HAP-1 (cell line): ENCODE data around the gene TRIM2.
A peak's percentile ranks its signal among the peaks of the same experiment; 100 is the strongest.
"Not testable (repeated sequence)": the region's sequence is repeated elsewhere in the genome, so short reads cannot be mapped to it uniquely, and the experiment has no call there.

Source experiments
- DNase-seq, 2 experiments: peaks; one replicate each; pipeline ENCODE4 v3.0.0-alpha.2; 2016 to 2020; ENCODE audit warnings: low spot score in 2 of 2
- H3K27me3 ChIP-seq: fragments of 250-450 bp; sonication (Bioruptor Pico); 2 replicates; pipeline ENCODE4 v1.5.1; 2020; ENCODE audit warnings: low read depth, mild to moderate bottlenecking, moderate library complexity
- H3K36me3 ChIP-seq: fragments of 250-450 bp; sonication (Bioruptor Pico); replicated peaks from 2 replicates; pipeline ENCODE4 v1.5.1; 2020; ENCODE audit warnings: mild to moderate bottlenecking
- H3K4me1 ChIP-seq: fragments of 250-450 bp; sonication (Bioruptor Pico); 2 replicates; pipeline ENCODE4 v1.5.1; 2020; ENCODE audit warnings: mild to moderate bottlenecking
- H3K4me3 ChIP-seq: fragments of 250-450 bp; sonication (Bioruptor Pico); 2 replicates; pipeline ENCODE4 v1.5.1; 2020; ENCODE audit warnings: mild to moderate bottlenecking, moderate library complexity
- H3K9me3 ChIP-seq: fragments of 250-450 bp; sonication (Bioruptor Pico); 2 replicates; pipeline ENCODE4 v1.5.1; 2020; ENCODE audit warnings: mild to moderate bottlenecking, moderate library complexity
- in situ Hi-C: fragments of 300-500 bp; cut with MboI; formaldehyde crosslinking; loops from 3 replicates; pipeline ENCODE4 v1.14.3; 2020; ENCODE audit warnings: low sequenced_read_pairs, inconsistent platforms, mixed read lengths

The TRIM2 gene

DNA sequence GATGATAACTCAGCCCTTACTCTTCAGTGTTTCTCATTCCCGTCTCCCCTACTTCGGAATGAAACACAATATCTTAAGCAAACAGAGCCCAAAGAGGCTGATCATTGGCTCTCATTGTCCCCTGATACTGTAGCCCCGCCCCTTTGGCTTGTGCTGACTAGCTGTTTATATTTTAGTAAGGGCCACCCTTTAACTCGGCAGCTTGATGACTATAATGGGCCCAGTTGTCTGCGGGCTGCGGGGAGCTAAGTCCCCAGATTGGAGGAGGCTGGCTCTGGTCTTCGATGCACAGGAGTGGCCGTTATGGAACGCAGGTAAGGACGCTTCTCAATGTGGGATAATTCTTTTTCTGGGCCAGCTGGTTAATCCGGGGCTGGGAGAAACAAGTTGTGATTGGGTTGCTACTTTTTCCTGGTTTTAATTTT is at the start of gene TRIM2:
Gene TRIM2, plus strand, starts transcription at position 197 of the 425 bp plus-strand sequence. Its CDS starts 88 bp downstream, at position 285.
- peak; percentile 93 for DNase-seq
- in situ Hi-C loops: no loop called here
- Histone ChIP-seq H3K4me3 (peak within 1 kb of the TSS; percentile 37), H3K27me3 (no peaks in the 10 kb centered on the region), H3K4me1 (peaks cover 44% of the 10 kb centered on the region), H3K9me3 (no peaks in the 10 kb centered on the region), H3K36me3 (no peaks in the 10 kb centered on the region)

DNA sequence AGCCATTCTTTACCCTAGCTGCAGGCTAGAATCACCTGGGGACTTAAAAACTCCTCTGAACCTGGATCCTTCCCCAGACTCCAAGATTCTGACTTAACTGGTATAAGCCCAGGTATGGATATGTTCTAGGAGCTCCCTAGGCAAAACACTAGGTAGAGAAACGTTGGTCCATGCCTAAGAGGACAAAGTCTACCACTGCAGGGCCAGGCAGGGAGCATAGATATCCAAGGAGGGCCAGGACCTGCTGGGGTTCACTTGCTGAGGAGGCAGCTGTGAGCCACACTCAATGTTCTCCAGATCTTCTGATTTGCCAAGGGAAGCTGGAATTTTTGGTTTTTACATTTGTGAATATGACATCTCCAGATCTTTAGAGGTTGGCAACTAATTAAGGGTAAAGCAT is 48.6 kb upstream of the TRIM2 start:
- no peak for DNase-seq
- Histone ChIP-seq H3K36me3 (no peaks in the 10 kb centered on the region), H3K9me3 (no peaks in the 10 kb centered on the region), H3K4me1 (peaks cover 55% of the 10 kb centered on the region), H3K27me3 (no peaks in the 10 kb centered on the region), H3K4me3 (no peak overlapping the region)
- in situ Hi-C loops: no loop called here

DNA sequence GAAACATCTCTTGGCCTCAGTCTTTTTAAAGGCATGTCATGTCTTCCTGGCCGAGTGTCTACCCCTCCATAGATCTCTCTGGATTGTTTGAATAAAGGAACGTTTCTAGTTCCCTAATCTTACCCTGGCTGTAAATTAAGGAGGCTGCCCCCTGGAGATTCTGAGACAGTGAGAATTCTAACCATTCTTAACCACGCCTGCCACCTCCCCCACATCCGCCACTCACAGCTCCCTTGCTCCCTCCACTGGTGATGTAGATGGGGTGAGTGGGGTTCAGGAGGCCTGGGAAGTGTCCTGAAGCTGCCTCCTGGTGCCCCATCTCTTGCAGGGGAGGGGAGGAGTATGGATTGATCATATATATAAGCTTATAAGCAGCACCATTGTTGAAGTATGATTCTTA is 48.0 kb upstream of the TRIM2 start:
- DNase-seq: peak; percentile 53 to 71
- no peak overlapping the region for H3K4me3 ChIP-seq
- H3K27me3 ChIP-seq: no peaks in the 10 kb centered on the region
- peaks cover 60% of the 10 kb centered on the region for H3K4me1 ChIP-seq
- in situ Hi-C loops: no loop called here
- H3K9me3 ChIP-seq: no peaks in the 10 kb centered on the region
- H3K36me3 ChIP-seq: no peaks in the 10 kb centered on the region

DNA sequence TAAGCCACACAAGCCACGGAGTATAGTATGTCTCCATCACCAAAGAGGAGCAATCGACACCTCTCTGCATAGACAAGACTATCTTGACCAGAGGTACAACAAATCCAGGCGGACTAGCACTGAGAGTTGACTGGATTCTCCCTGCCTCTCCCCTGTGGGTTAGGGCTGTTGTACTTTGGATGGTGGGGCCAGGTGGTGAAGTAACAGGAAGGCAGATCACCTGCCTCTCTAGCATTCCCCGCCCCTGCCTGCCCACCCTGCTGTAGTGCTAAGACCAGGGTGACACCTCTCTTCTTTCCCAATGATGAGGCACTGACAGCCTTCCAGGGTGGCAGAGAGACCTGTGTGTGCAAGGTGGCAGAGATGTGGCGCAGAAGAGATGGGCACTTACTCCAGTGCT is 47.5 kb upstream of the TRIM2 start:
- in situ Hi-C loops: no loop called here
- H3K4me3 ChIP-seq: no peak overlapping the region
- H3K27me3 ChIP-seq: no peaks in the 10 kb centered on the region
- H3K36me3 ChIP-seq: no peaks in the 10 kb centered on the region
- H3K4me1 ChIP-seq: peaks cover 62% of the 10 kb centered on the region
- DNase-seq: no peak
- H3K9me3 ChIP-seq: no peaks in the 10 kb centered on the region

DNA sequence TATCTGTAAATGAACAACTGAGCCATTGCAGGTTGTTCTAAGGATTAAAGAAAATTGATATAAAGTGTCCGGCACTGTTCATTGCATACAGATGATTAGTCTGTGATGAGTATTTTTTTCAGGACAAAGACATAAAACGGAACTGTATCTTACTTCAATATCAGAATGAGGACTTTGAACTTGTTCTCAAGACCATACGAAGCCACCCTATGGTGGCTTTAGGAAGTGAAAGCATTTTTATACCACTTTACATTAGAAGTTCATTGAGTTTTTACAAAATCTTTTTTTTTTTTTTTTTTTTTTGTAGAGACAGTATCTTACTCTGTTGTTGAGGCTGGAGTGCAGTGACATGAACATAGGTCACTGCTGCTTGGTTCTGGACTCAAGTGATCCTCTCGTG is 45.2 kb upstream of the TRIM2 start:
- H3K4me3 ChIP-seq: no peak overlapping the region
- H3K4me1 ChIP-seq: peaks cover 59% of the 10 kb centered on the region
- no peak for DNase-seq
- in situ Hi-C loops: no loop called here
- no peaks in the 10 kb centered on the region for H3K27me3 ChIP-seq
- H3K9me3 ChIP-seq: no peaks in the 10 kb centered on the region
- no peaks in the 10 kb centered on the region for H3K36me3 ChIP-seq

DNA sequence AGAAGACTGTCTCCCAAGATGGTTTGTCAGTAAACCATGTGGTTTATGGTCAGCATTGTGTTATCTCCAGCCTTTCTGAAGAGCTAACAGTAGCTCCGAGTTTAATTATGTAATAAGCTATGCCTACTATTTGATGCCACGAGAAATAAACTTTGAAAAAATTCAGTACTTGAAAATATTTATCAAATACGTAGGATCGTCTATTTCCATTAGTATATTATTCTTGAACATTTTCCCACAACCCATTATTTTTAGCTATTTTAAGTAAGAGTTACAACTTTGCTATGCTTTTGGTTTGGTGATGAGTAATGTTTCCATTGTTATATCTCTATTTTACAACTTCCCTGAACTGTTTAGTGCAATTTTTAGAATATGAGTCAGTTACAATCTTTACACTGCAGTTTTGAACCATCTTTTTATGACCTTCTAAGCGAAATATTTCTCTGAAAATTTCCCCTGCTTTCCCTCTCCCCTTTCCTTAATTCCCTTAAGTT is 44.5 kb upstream of the TRIM2 start:
- Histone ChIP-seq H3K27me3 (no peaks in the 10 kb centered on the region), H3K9me3 (no peaks in the 10 kb centered on the region), H3K4me3 (no peak overlapping the region), H3K4me1 (peaks cover 57% of the 10 kb centered on the region), H3K36me3 (no peaks in the 10 kb centered on the region)
- DNase-seq: no peak
- in situ Hi-C loops: no loop called here

DNA sequence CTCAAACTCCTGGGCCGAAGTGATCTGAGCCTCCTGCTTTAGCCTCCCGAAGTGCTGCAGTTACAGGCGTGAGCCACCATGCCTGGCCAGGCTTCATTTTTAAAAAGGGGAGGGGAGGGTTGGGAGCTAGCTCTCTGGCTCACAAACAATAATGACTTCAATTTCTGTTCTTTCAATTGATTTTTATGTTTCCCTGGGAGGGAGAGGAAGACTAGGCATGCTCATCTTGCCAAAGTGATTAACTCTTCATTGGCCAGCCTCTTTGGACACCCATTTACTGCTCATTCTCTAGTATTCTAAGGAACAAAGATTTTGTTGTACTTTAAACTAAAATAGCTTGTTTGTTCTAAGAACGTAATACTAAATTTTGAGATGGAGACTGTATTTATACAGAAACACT is 43.4 kb upstream of the TRIM2 start:
- H3K36me3 ChIP-seq: no peaks in the 10 kb centered on the region
- no peak overlapping the region for H3K4me3 ChIP-seq
- H3K4me1 ChIP-seq: peaks cover 55% of the 10 kb centered on the region
- H3K27me3 ChIP-seq: no peaks in the 10 kb centered on the region
- in situ Hi-C loops: no loop called here
- H3K9me3 ChIP-seq: no peaks in the 10 kb centered on the region
- DNase-seq: peak; percentile 31 to 55

DNA sequence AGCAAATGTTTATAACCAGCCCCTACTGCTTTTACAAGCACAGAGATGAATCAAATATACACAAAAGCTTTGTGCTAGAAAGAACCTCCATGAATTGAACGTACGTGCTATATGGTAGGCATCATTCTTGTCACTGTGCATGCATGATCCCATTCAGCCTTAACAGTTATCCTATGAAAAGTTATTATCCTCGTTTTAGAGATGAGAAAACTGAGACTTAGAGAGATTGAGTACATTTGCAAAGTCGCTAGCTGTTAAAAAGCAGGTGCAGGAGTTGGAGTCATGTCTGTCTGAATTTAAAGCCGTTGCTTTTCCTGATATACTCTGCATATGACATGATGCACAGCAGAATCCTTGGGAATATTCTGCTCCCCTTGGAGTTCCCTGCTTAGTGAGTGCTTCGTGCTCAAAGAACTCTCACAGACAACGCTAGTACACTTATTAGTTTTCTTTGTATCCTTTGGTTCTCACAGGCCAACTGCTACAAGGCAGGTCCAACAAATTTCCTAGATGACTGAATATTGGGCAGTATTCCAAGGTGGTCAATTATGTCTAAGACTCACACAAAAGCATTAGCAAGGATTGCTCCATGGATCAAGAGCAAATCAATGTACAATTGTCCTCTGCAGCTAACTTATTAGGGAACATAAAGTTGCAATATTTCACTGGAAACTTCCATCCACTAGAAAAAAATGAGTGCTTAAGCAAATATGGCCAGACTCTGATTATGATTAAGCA is 42.8 kb upstream of the TRIM2 start:
- no peaks in the 10 kb centered on the region for H3K27me3 ChIP-seq
- in situ Hi-C loops: no loop called here
- no peaks in the 10 kb centered on the region for H3K36me3 ChIP-seq
- H3K9me3 ChIP-seq: no peaks in the 10 kb centered on the region
- peak; percentile 29 to 75 for DNase-seq
- H3K4me3 ChIP-seq: no peak overlapping the region
- H3K4me1 ChIP-seq: peaks cover 49% of the 10 kb centered on the region

DNA sequence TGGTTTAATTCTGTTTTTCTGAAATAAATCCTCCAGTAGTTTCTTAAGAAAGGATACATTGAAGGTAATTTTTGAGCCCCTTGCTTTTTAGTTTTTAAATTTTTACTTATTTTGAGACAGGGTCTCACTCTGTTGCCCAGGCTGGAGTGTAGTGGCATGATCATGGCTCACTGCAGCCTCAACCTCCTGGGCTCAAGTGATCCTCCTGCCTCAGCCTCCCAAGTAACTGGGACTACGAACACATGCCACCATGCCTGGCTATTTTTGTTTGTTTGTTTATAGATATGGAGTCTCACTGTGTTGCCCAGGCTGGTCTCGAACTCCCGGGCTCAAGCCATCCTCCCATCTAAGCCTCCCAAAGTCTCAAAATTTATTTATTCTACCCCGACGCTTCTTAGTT is 39.0 kb upstream of the TRIM2 start:
- DNase-seq, H3K36me3 ChIP-seq, H3K4me3 ChIP-seq, H3K27me3 ChIP-seq, H3K9me3 ChIP-seq, in situ Hi-C loops: not testable (repeated sequence)
- peaks cover 46% of the 10 kb centered on the region for H3K4me1 ChIP-seq

DNA sequence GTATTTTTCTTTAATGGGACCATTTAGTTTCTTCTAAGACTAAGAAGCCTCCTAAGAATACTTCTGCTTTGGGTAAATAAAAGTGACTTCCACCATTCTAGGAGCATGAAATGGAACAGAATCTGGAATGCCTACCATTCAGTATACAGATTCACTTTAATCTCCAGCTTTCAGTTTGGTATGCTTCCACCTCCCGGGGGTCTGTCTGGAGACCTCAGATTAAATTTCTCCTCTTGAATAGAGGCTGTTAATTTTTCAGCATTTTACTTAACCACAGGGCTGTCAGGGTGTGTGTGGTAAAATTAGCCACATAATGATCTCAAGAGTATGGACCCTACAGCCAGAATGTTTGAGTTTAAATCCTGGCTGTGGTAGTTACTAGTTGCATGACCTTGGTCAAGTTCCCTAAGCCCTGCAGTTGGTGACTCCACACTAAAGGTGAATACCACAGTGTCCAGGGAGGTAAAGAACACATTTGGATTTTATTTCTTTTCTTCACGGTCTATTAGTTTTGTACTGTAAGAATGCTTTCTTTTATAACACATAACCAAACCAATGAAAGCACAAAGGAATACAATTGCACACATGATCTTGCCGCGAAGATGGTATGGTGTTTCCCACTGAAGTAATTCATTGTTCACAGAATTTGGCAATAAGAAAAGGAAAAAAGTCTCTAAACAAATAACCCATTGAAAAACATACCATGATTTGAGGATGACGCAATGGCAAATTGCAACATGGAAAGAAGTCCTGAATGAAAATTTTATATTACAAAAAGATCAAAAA is 37.3 kb upstream of the TRIM2 start:
- Histone ChIP-seq H3K36me3 (no peaks in the 10 kb centered on the region), H3K4me1 (peaks cover 29% of the 10 kb centered on the region), H3K27me3 (no peaks in the 10 kb centered on the region), H3K9me3 (no peaks in the 10 kb centered on the region), H3K4me3 (no peak overlapping the region)
- in situ Hi-C loops: no loop called here
- peak in 1 of 2 experiments; percentile 8 for DNase-seq

DNA sequence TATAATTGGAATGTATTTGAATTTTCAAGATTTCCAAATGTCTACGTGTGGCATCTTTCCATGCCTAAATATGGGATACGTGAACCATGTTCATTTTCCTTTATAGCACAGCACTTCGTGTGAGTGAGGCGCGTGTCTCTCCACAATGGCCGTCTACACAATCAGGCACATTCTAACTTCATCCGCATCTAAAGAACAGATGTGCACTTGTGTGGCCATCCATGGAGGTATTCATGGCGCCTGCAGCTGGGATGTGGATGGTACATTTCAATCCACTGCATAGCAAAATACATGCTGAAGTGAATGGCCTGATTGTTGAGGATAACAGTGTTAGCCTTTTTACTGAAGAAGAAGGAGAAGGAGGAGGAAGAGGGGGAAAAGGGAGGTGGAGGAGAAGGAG is 34.5 kb upstream of the TRIM2 start:
- in situ Hi-C loops: no loop called here
- DNase-seq: no peak
- Histone ChIP-seq H3K27me3 (no peaks in the 10 kb centered on the region), H3K36me3 (no peaks in the 10 kb centered on the region), H3K9me3 (no peaks in the 10 kb centered on the region), H3K4me1 (peaks cover 14% of the 10 kb centered on the region), H3K4me3 (no peak overlapping the region)

DNA sequence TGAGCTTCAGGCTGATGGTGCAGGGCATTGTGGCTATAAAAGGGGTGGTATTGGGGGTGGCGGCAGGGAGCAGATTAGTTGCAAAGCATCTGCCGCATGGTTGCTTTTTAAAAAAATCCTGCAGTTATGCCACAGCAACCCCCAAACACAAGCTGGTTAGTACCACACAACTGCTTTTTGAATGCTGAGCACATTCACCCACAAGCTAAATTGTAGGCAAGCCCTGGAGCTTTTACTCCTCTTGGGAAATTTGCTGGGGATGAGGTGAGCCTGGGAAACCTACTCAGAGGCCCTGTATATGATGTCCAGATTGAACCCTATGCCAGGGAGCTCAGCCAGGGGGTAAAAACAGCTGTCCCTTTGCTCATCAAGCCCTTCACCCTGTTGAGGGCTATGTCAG is 33.8 kb upstream of the TRIM2 start:
- H3K27me3 ChIP-seq: no peaks in the 10 kb centered on the region
- peaks cover 14% of the 10 kb centered on the region for H3K4me1 ChIP-seq
- DNase-seq: peak in 1 of 2 experiments; percentile 2
- H3K9me3 ChIP-seq: no peaks in the 10 kb centered on the region
- H3K36me3 ChIP-seq: no peaks in the 10 kb centered on the region
- in situ Hi-C loops: no loop called here
- H3K4me3 ChIP-seq: no peak overlapping the region

DNA sequence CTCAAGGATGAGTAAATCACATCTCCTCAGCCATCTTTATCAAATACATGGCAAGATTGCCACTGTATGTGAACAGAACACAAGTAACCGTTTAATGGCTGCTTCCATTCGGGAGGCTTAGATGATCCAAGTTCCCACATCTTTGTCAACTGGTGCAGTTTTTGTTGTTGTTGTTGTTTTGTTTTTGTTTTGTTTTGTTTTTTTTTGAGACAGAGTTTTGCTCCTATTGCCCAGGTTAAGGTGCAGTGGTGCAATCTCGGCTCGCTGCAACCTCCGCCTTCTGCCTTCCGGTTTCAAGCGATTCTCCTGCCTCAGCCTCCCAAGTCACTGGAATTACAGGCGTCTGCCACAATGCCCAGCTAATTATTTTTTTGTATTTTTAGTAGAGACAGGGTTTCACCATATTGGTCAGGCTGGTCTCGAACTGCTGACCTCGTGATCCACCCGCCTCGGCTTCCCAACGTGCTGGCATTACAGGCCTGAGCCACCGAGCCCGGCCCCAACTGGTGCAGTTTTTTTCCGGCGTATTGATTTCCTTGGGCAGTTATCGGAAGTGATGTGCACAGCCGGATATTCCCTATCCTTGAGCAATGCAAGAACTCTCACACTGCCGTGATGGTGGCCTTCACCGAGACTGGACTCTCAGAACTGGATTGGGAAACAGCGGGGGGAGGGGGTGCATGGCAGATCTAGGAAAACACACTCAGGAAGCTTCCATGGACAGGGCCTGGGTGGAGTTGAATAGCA is 29.2 kb upstream of the TRIM2 start:
- in situ Hi-C loops: no loop called here
- Histone ChIP-seq H3K27me3 (no peaks in the 10 kb centered on the region), H3K4me3 (no peak overlapping the region), H3K36me3 (no peaks in the 10 kb centered on the region), H3K9me3 (no peaks in the 10 kb centered on the region), H3K4me1 (no peaks in the 10 kb centered on the region; the same call in 1 of the 2 replicates)
- DNase-seq: no peak

DNA sequence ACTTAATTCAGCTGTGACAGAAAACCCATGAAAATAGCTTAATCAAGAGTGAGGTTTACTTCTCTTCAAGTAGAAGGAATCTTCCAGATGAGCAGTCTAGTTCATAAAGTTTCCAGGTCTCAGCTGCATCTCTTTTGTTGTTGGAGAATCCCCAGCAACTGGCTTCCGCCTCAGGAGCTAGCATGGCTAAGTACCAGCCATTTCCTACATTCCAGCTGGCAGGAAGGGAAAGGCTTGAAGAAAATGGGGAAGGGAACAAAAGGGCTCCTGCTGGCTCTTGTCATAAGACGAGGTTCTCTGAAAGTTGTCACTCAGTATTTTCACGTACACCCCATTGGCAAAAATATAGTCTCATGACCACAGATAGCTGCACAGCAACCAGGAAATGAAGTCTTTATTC is 27.3 kb upstream of the TRIM2 start:
- H3K9me3 ChIP-seq: no peaks in the 10 kb centered on the region

More for the DNA sequence above, 27.3 kb upstream of the TRIM2 start:
- in situ Hi-C loops: no loop called here
- Histone ChIP-seq H3K27me3 (no peaks in the 10 kb centered on the region), H3K36me3 (no peaks in the 10 kb centered on the region), H3K4me1 (no peaks in the 10 kb centered on the region; the same call in 1 of the 2 replicates), H3K4me3 (no peak overlapping the region)
- no peak for DNase-seq
